ENCODE results near the gene SLA2. TPM values are rescaled to one million over a fixed set of nuclear protein-coding genes. Genes with fewer than 3 reads are reported as not detected.
"Not testable (repeated sequence)": the region's sequence is repeated elsewhere in the genome, so short reads cannot be mapped to it uniquely, and the experiment has no call there.

SLA2 gene, protein sequence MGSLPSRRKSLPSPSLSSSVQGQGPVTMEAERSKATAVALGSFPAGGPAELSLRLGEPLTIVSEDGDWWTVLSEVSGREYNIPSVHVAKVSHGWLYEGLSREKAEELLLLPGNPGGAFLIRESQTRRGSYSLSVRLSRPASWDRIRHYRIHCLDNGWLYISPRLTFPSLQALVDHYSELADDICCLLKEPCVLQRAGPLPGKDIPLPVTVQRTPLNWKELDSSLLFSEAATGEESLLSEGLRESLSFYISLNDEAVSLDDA
- total RNA-seq, result 10 to 100 TPM; 28.7 to 29.9 TPM
- polyA plus RNA-seq, result 10 to 100 TPM; 12.7 to 14.3 TPM

DNA sequence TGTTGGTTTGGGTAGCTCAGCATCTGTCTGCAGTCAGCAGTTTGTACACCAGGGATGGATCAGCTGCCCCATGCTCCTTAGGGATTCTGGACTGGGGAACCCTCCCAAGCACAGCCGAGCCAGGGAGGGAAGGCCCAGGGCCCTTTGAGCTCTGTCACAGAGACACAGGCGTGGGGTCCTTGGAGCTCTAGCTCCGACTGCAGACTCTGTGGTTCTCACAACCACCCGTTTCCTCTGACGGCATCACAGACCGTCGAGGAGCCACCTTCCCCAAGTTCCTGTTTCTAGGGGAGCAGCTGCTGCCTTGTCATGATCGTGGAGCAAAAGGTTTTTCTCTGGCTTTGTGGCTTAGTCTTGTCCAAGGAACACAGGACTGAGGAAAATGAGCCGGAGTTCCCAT, at the start of gene SLA2:
Gene SLA2, minus strand, starts transcription at position 199 of the 400 bp plus-strand sequence. CDS start 4,861 bp downstream, outside the sequence.
- ChIA-PET POLR2A (ENCODE audit: partially characterized antibody) (interaction anchor here (0.6 to 7.1 kb wide), 16 partner anchors 8 to 190 kb away, joined by 3 to 131 read pairs (median 4); partner anchors contain the start of genes DSN1, NDRG3, RAB5IF and TGIF2), CTCF (ENCODE audit: partially characterized antibody) (interaction anchor here (0.6 to 6.8 kb wide), 19 partner anchors 9 to 769 kb away, joined by 3 to 83 read pairs (median 4); partner anchors contain the start of gene RAB5IF)
- Histone ChIP-seq H3K9me3 (ENCODE audit: control insufficient read depth in 1 of 2, low read length in 2 of 2) (no peaks in the 10 kb centered on the region), H3K4me3 (ENCODE audit: low read length in 2 of 2) (peak within 1 kb of the TSS; percentile 75 to 83), H3K4me1 (ENCODE audit: insufficient read depth, low read length) (peaks cover 47% of the 10 kb centered on the region), H3K27ac (ENCODE audit: low read depth, low read length) (peak within 1 kb of the TSS; percentile 77), H3K27me3 (ENCODE audit: insufficient read depth, low read length) (no peaks in the 10 kb centered on the region), H3K36me3 (ENCODE audit: insufficient read depth, low read length) (peaks cover 8% of the 10 kb centered on the region)
- Mint-ChIP-seq H3K9me3 (no peaks in the 10 kb centered on the region), H3K4me3 (peak within 1 kb of the TSS; percentile 92 to 99 (median 98)), H3K4me1 (peaks cover 28 to 67% (median 49%) of the 10 kb centered on the region in 4 donors), H3K27me3 (no peaks in the 10 kb centered on the region), H3K27ac (peak within 1 kb of the TSS; percentile 97 to 99 (median 98)), H3K36me3 (peaks cover 12 to 33% of the 10 kb centered on the region in 2 donors)
- peak; percentile 65 to 85 (median 71) for DNase-seq
- intact Hi-C loops (cut with micrococcal nuclease), result loop anchor here (1.0 to 5.0 kb wide), 4 partner anchors 16 to 101 kb away; partner anchors contain the start of genes NDRG3 and RAB5IF

DNA sequence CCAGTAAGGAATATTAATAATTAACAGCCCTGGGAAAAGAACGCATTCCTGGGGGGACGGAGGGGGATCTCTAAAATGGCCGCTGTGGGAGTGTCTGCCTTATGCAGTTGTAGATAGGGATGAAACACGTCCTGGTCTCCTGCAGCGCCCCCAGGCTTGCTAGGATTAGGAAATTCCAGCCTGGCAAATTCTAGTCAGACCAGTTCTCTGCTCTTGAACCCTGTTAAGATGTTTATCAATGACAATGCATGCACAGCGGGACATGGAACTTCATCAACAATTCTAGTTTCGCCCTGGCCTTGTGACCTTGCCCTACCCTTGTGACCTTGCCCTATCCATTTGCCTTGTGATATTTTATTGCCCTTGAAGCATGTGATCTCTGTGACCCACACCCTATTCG, 49.5 kb upstream of the SLA2 start:
- H3K27me3 Mint-ChIP-seq; DNase-seq; H3K27ac Mint-ChIP-seq; H3K27me3 ChIP-seq (ENCODE audit: insufficient read depth, low read length); intact Hi-C loops (cut with micrococcal nuclease); POLR2A ChIA-PET (ENCODE audit: partially characterized antibody); H3K9me3 Mint-ChIP-seq; H3K9me3 ChIP-seq (ENCODE audit: control insufficient read depth in 1 of 2, low read length in 2 of 2); H3K4me3 Mint-ChIP-seq; H3K27ac ChIP-seq (ENCODE audit: low read depth, low read length); H3K4me1 Mint-ChIP-seq; H3K36me3 ChIP-seq (ENCODE audit: insufficient read depth, low read length); H3K4me3 ChIP-seq (ENCODE audit: low read length in 2 of 2); CTCF ChIA-PET (ENCODE audit: partially characterized antibody); H3K4me1 ChIP-seq (ENCODE audit: insufficient read depth, low read length): not testable (repeated sequence)
- peaks cover 5 to 29% of the 10 kb centered on the region in 2 donors for H3K36me3 Mint-ChIP-seq

DNA sequence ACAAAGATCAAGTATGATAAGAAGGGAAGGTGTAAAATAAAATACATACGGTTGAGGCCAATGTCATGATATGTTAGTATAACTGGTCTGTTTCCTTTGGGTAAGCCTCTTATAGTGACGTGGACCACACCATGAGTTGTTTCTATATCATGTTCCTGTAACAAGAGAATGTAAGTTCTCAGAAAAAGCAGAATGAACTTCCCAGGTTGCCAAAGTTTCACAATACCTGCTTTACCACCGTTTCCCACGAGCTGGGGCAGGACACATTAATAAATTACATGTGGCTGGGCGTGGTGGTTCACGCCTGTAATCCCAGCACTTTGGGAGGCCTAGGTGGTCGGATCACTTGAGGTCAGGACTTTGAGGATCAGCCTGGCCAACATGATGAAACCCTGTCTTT, 42.6 kb upstream of the SLA2 start:
- H3K9me3 ChIP-seq (ENCODE audit: control insufficient read depth in 1 of 2, low read length in 2 of 2), result no peaks in the 10 kb centered on the region
- ChIA-PET CTCF (ENCODE audit: partially characterized antibody) (interaction anchor here (1.2 kb wide), 1 partner anchor 66 kb away, joined by 4 read pairs; no protein-coding TSS in a partner anchor), POLR2A (ENCODE audit: partially characterized antibody) (no interaction called here)
- no peak for DNase-seq
- no peaks in the 10 kb centered on the region for H3K4me1 Mint-ChIP-seq
- no peak overlapping the region for H3K4me3 ChIP-seq (ENCODE audit: low read length in 2 of 2)
- H3K4me3 Mint-ChIP-seq, result no peak overlapping the region
- H3K36me3 Mint-ChIP-seq, result peaks cover 20 to 30% of the 10 kb centered on the region in 2 donors
- H3K27me3 ChIP-seq (ENCODE audit: insufficient read depth, low read length), result no peaks in the 10 kb centered on the region
- no peaks in the 10 kb centered on the region for H3K27me3 Mint-ChIP-seq
- H3K36me3 ChIP-seq (ENCODE audit: insufficient read depth, low read length), result peaks cover 10% of the 10 kb centered on the region
- no peak overlapping the region for H3K27ac ChIP-seq (ENCODE audit: low read depth, low read length)
- intact Hi-C loops (cut with micrococcal nuclease), result no loop called here
- peaks cover 0 to 1% (median 0%) of the 10 kb centered on the region in 8 donors for H3K9me3 Mint-ChIP-seq
- H3K27ac Mint-ChIP-seq, result no peak overlapping the region
- H3K4me1 ChIP-seq (ENCODE audit: insufficient read depth, low read length), result no peaks in the 10 kb centered on the region

DNA sequence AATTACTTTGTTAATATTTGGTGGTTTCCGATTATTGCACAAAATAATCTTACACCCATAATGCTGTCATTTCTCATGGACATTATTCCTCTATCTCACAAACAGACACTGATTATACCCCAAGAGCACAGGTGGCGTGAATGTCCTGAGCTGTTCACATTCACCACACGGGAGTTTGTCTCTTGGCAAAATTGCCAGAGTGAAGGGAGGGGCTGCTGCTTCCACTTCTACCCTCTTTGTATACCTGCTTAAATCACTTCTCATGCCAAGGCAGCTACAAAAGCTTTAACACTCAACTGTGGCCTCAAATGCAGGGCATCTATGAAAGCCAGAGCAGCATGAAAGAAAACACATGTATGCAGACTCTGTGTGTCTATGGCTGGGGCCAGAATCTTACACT, 41.9 kb upstream of the SLA2 start:
- H3K4me3 ChIP-seq (ENCODE audit: low read length in 2 of 2), result no peak overlapping the region
- Mint-ChIP-seq H3K9me3 (peaks cover 0 to 1% (median 0%) of the 10 kb centered on the region in 8 donors), H3K27ac (peak overlapping the region in 1 of 7 donors; percentile 4), H3K27me3 (no peaks in the 10 kb centered on the region), H3K36me3 (peaks cover 20 to 31% of the 10 kb centered on the region in 2 donors), H3K4me1 (no peaks in the 10 kb centered on the region), H3K4me3 (no peak overlapping the region)
- CTCF ChIA-PET (ENCODE audit: partially characterized antibody), result no interaction called here
- H3K27me3 ChIP-seq (ENCODE audit: insufficient read depth, low read length), result no peaks in the 10 kb centered on the region
- no peak overlapping the region for H3K27ac ChIP-seq (ENCODE audit: low read depth, low read length)
- no peaks in the 10 kb centered on the region for H3K9me3 ChIP-seq (ENCODE audit: control insufficient read depth in 1 of 2, low read length in 2 of 2)
- intact Hi-C loops (cut with micrococcal nuclease), result no loop called here
- DNase-seq, result no peak
- POLR2A ChIA-PET (ENCODE audit: partially characterized antibody), result no interaction called here
- peaks cover 10% of the 10 kb centered on the region for H3K36me3 ChIP-seq (ENCODE audit: insufficient read depth, low read length)
- no peaks in the 10 kb centered on the region for H3K4me1 ChIP-seq (ENCODE audit: insufficient read depth, low read length)

DNA sequence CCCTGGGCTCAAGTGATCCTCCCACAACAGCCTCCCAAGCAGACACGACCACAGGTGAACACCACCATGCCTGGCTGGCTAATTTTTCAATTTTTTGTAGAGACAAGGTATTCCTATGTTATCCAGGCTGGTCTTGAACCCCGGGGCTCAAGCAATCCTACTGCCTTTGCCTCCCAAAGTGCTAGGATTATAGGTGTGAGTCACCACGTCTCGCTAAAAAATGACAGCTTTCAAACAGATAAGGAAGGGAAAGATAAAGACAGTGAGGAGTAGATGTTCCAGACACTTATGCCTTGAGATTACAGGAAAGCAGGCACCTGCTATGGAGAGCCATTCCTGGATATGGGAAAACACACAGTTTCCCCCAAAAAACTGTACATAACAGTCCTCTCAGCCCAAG, 40.9 kb upstream of the SLA2 start:
- no peaks in the 10 kb centered on the region for H3K9me3 ChIP-seq (ENCODE audit: control insufficient read depth in 1 of 2, low read length in 2 of 2)
- peaks cover 26 to 39% of the 10 kb centered on the region in 2 donors for H3K36me3 Mint-ChIP-seq
- no peak overlapping the region for H3K4me3 ChIP-seq (ENCODE audit: low read length in 2 of 2)
- no peaks in the 10 kb centered on the region for H3K27me3 Mint-ChIP-seq
- H3K4me1 ChIP-seq (ENCODE audit: insufficient read depth, low read length), result no peaks in the 10 kb centered on the region
- ChIA-PET CTCF (ENCODE audit: partially characterized antibody) (no interaction called here), POLR2A (ENCODE audit: partially characterized antibody) (no interaction called here)
- H3K27ac ChIP-seq (ENCODE audit: low read depth, low read length), result no peak overlapping the region
- peaks cover 0 to 1% (median 0%) of the 10 kb centered on the region in 8 donors for H3K9me3 Mint-ChIP-seq
- H3K27ac Mint-ChIP-seq, result peak overlapping the region in 1 of 7 donors; percentile 20
- H3K4me1 Mint-ChIP-seq, result no peaks in the 10 kb centered on the region
- DNase-seq, result no peak
- intact Hi-C loops (cut with micrococcal nuclease), result no loop called here
- H3K36me3 ChIP-seq (ENCODE audit: insufficient read depth, low read length), result peaks cover 10% of the 10 kb centered on the region
- H3K27me3 ChIP-seq (ENCODE audit: insufficient read depth, low read length), result no peaks in the 10 kb centered on the region
- no peak overlapping the region for H3K4me3 Mint-ChIP-seq

DNA sequence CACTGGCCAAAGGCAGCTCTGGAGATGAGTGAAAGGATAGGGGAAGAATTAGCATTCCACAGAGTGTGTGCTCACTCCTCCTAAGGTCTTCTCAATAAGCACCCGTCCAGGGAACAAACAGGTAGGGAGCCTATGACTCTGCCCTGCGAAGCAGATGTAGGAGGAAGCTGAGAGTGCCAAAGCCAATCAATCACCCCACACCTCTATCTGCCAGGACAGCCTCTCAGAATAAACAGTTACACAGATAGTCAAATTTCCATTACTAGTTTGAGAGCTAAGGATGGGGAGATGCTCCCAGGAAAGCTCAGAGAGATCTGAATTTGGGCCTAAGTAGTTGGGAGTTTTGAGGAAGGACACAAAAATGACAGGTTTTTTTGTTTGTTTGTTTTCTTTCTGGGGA, 40.5 kb upstream of the SLA2 start:
- Mint-ChIP-seq H3K4me3 (no peak overlapping the region), H3K27ac (peak overlapping the region in 1 of 7 donors; percentile 57), H3K27me3 (no peaks in the 10 kb centered on the region), H3K36me3 (peaks cover 28 to 39% of the 10 kb centered on the region in 2 donors), H3K9me3 (no peaks in the 10 kb centered on the region), H3K4me1 (no peaks in the 10 kb centered on the region)
- POLR2A ChIA-PET (ENCODE audit: partially characterized antibody), result no interaction called here
- intact Hi-C loops (cut with micrococcal nuclease), result no loop called here
- no peaks in the 10 kb centered on the region for H3K9me3 ChIP-seq (ENCODE audit: control insufficient read depth in 1 of 2, low read length in 2 of 2)
- H3K4me3 ChIP-seq (ENCODE audit: low read length in 2 of 2), result no peak overlapping the region
- no peak for DNase-seq
- no peaks in the 10 kb centered on the region for H3K4me1 ChIP-seq (ENCODE audit: insufficient read depth, low read length)
- H3K27ac ChIP-seq (ENCODE audit: low read depth, low read length), result no peak overlapping the region
- CTCF ChIA-PET (ENCODE audit: partially characterized antibody), result no interaction called here
- H3K36me3 ChIP-seq (ENCODE audit: insufficient read depth, low read length), result peaks cover 10% of the 10 kb centered on the region
- no peaks in the 10 kb centered on the region for H3K27me3 ChIP-seq (ENCODE audit: insufficient read depth, low read length)

DNA sequence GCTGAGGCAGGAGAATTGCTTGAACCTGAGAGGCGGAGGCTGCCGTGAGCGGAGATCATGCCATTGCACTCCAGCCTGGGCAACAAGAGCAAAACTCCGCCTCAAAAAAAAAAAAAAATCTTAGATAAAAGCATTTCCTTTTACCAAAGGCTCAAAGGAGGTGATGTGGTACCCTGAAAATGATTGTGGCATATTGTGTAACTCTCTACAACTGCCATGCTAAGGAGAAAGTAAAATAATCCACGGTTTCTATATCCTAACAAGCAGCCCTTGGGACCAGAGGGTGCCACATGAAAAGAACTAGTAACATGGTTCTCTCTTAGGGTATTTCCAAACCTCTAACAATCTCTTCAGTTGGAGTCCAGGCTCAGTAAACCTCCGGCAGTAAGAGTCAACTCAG, 38.8 kb upstream of the SLA2 start:
- H3K27me3 ChIP-seq (ENCODE audit: insufficient read depth, low read length), result no peaks in the 10 kb centered on the region
- no peak overlapping the region for H3K27ac ChIP-seq (ENCODE audit: low read depth, low read length)
- no peak overlapping the region for H3K4me3 ChIP-seq (ENCODE audit: low read length in 2 of 2)
- Mint-ChIP-seq H3K27ac (no peak overlapping the region), H3K27me3 (no peaks in the 10 kb centered on the region), H3K4me3 (no peak overlapping the region), H3K9me3 (no peaks in the 10 kb centered on the region), H3K36me3 (peaks cover 39 to 49% of the 10 kb centered on the region in 2 donors), H3K4me1 (no peaks in the 10 kb centered on the region)
- intact Hi-C loops (cut with micrococcal nuclease), result no loop called here
- no peak for DNase-seq
- H3K9me3 ChIP-seq (ENCODE audit: control insufficient read depth in 1 of 2, low read length in 2 of 2), result no peaks in the 10 kb centered on the region
- H3K36me3 ChIP-seq (ENCODE audit: insufficient read depth, low read length), result peaks cover 10% of the 10 kb centered on the region
- CTCF ChIA-PET (ENCODE audit: partially characterized antibody), result interaction anchor here (0.7 kb wide), 1 partner anchor 36 kb away, joined by 3 read pairs; no protein-coding TSS in a partner anchor
- no peaks in the 10 kb centered on the region for H3K4me1 ChIP-seq (ENCODE audit: insufficient read depth, low read length)
- POLR2A ChIA-PET (ENCODE audit: partially characterized antibody), result no interaction called here
